Muscle of arm (tissue), 12 donors: ENCODE results near the gene WDHD1. TPM values are rescaled to one million over a fixed set of nuclear protein-coding genes. Genes with fewer than 3 reads are reported as not detected.

Experiments used
- polyA plus RNA-seq, 12 donors: library from polyadenylated mRNA; unstranded; fragments of 120-200 nt; gene quantifications; one replicate each; pipeline ENCODE4 v1.2.1, GENCODE V29; 2013; ENCODE audit not compliant: insufficient read length in 12 of 12

Gene WDHD1
- polyA plus RNA-seq, 12 donors = 5.4 to 18.4 (median 9.9) TPM; not detected in 1

Other genes starting within 250 kb of the WDHD1 start
- 1 to 10 TPM in 11 of 12 donors, not detected in 1; 3.9 to 7.2 (median 4.2) TPM for gene GCH1, start 124.3 kb downstream of the WDHD1 start, polyA plus RNA-seq
- 10 to 100 TPM in 9 of 12 donors, 1 to 10 TPM in 2, not detected in 1; 8.0 to 14.4 (median 11.3) TPM for gene SOCS4, start 137 bp upstream of the WDHD1 start, polyA plus RNA-seq
- 100 to 1,000 TPM in 1 of 12 donors, 10 to 100 TPM in 11; 57.0 to 139 (median 65.4) TPM for gene MAPK1IP1L, start 24.5 kb upstream of the WDHD1 start, polyA plus RNA-seq
- 100 to 1,000 TPM in 2 of 12 donors, 10 to 100 TPM in 9, not detected in 1; 26.8 to 218 (median 34.9) TPM for gene LGALS3, start 102.2 kb upstream of the WDHD1 start, polyA plus RNA-seq
- 10 to 100 TPM in 9 of 12 donors, 1 to 10 TPM in 2, not detected in 1; 7.3 to 20.1 (median 12.9) TPM for gene DLGAP5, start 164.5 kb upstream of the WDHD1 start, polyA plus RNA-seq
- gene FBXO34, start 244.3 kb upstream of the WDHD1 start, polyA plus RNA-seq = 10 to 100 TPM in 11 of 12 donors, not detected in 1; 15.2 to 24.0 (median 19.7) TPM